ENCODE results near the gene HNF4A. TPM values are rescaled to one million over a fixed set of nuclear protein-coding genes. Genes with fewer than 3 reads are reported as not detected.

The HNF4A gene
- not detected for total RNA-seq (2021; fragmentation: NEBNext Ultra II Directional; extraction: Animal tissue kit (Norgen Biotek cat#: 25700))
- long read RNA-seq, result 0 reads

DNA sequence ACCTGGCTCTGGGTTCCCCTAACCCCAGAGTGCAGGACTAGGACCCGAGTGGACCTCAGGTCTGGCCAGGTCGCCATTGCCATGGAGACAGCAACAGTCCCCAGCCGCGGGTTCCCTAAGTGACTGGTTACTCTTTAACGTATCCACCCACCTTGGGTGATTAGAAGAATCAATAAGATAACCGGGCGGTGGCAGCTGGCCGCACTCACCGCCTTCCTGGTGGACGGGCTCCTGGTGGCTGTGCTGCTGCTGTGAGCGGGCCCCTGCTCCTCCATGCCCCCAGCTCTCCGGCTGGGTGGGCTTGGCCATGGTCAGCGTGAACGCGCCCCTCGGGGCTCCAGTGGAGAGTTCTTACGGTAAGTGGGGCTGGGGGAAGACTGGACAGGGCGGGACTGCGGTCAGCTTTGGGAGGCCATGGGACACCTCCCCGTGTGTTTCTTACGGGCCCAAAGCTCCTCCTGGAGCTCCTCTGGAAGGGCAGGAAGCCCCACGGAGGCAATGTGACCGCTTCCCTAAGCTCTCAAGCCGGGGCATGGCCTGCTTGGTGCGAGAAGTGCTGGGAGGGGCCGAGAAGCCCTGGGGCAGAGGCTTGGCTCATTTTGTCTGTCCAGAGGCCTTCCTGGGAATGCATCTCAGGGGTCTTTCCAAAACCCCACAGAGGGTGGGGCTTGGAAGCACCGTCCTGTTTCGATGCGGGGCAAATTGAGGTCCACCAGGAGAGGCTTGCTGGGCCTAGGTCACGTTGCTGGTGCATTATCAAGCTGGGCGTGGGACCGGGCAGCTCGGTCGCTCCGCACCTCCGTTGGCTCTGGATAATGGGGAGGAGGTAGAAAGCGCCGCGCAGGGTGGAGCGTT, at the start of gene HNF4A:
TSS of gene HNF4A (plus strand) at position 202 of the 855 bp plus-strand sequence. CDS start at position 308, 106 bp downstream.
- Mint-ChIP-seq H3K27ac (no peak within 1 kb of the TSS), H3K4me3 (no peak within 1 kb of the TSS), H3K9me3 (no peaks in the 10 kb centered on the region), H3K36me3 (ENCODE audit: low read depth) (no peaks in the 10 kb centered on the region), H3K27me3 (ENCODE audit: insufficient read depth) (peaks cover 47% of the 10 kb centered on the region), H3K4me1 (ENCODE audit: low read depth) (no peaks in the 10 kb centered on the region)
- TF ChIP-seq, protein P1, sequence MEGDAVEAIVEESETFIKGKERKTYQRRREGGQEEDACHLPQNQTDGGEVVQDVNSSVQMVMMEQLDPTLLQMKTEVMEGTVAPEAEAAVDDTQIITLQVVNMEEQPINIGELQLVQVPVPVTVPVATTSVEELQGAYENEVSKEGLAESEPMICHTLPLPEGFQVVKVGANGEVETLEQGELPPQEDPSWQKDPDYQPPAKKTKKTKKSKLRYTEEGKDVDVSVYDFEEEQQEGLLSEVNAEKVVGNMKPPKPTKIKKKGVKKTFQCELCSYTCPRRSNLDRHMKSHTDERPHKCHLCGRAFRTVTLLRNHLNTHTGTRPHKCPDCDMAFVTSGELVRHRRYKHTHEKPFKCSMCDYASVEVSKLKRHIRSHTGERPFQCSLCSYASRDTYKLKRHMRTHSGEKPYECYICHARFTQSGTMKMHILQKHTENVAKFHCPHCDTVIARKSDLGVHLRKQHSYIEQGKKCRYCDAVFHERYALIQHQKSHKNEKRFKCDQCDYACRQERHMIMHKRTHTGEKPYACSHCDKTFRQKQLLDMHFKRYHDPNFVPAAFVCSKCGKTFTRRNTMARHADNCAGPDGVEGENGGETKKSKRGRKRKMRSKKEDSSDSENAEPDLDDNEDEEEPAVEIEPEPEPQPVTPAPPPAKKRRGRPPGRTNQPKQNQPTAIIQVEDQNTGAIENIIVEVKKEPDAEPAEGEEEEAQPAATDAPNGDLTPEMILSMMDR (IDR thresholded peaks at IDR 0.05), result no peak
- no peak for DNase-seq

DNA sequence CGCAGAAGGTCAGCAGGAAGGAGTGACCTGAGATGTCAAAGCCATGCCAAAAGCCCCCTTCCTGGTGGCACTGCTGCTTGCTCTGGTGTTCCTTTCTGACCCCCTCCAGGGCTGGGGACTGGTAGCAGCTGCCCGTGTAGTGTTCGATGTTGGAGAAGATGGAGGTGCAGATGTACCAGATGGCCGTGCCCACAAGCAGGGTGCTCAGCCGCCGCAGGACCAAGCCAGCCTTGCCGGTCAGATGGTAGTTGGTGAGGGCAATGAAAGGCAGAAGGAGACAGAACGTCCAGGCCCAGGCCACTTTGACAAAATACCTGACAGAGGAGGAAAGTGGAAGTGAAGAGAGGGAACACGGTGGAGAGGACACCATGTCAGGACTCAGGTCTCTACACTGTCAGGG, 48.6 kb upstream of the HNF4A start:
- DNase-seq, result no peak
- TF ChIP-seq, protein P1 (IDR thresholded peaks at IDR 0.05), result no peak
- peaks cover 12% of the 10 kb centered on the region for H3K4me1 Mint-ChIP-seq (ENCODE audit: low read depth)
- H3K27me3 Mint-ChIP-seq (ENCODE audit: insufficient read depth), result no peaks in the 10 kb centered on the region; the same call in 1 of the 2 replicates
- H3K27ac Mint-ChIP-seq, result no peak overlapping the region
- 0 out of 2 replicates have a peak, but pooled peaks cover 3% of the 10 kb centered on the region for H3K36me3 Mint-ChIP-seq (ENCODE audit: low read depth)
- H3K9me3 Mint-ChIP-seq, result no peaks in the 10 kb centered on the region
- H3K4me3 Mint-ChIP-seq, result no peak overlapping the region

DNA sequence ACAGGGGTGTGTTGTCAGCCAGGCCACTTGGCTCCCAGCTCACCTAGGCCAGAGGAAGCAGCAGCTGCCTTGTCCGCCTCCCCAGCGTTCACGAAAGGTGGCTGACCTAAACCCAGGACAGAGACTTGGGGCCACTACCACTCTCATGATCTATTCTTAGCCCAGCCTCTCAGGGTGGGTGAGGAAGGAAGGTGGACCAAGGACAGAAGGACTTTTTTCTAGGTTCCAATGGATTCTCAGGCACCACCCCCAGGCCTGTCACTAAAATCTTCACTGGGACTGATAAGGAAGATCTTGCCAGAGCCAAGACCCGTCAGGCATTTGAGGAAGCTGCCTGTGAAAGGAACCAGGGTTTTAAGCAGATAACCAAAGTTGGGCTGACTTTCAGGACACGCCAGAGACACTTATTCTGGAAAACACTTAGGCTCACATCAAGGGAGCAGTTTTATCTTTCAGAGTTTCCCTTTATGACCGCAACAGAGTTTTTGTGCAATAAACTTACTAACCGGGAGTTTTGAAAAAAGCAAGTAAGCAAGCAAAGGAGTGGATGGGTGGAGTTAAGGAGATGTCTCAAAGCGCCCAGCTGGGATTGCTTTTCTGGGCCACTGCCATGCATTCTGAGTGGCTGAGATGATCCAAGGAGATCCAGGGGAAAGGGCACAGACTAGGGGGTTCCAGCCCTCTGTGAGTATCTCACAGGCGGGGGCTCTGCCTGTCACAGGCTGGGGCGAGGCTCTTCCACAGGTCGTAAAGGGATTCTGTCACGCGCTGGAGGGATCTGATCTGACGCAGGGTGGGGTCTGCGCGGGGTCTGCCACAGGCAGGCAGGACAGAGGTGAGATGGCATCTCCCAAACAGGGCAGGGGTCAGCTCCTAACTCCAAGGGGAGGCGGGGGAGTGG, 45.5 kb upstream of the HNF4A start:
- peaks cover 9% of the 10 kb centered on the region; the same call in 1 of the 2 replicates for H3K27me3 Mint-ChIP-seq (ENCODE audit: insufficient read depth)
- no peaks in the 10 kb centered on the region for H3K9me3 Mint-ChIP-seq
- H3K36me3 Mint-ChIP-seq (ENCODE audit: low read depth), result 0 out of 2 replicates have a peak, but pooled peaks cover 3% of the 10 kb centered on the region
- peak overlapping the region; percentile 96 for H3K4me3 Mint-ChIP-seq
- TF ChIP-seq, protein P1 (IDR thresholded peaks at IDR 0.05), result no peak
- peaks cover 12% of the 10 kb centered on the region for H3K4me1 Mint-ChIP-seq (ENCODE audit: low read depth)
- peak overlapping the region; percentile 83 for H3K27ac Mint-ChIP-seq
- DNase-seq, result peak; percentile 56

DNA sequence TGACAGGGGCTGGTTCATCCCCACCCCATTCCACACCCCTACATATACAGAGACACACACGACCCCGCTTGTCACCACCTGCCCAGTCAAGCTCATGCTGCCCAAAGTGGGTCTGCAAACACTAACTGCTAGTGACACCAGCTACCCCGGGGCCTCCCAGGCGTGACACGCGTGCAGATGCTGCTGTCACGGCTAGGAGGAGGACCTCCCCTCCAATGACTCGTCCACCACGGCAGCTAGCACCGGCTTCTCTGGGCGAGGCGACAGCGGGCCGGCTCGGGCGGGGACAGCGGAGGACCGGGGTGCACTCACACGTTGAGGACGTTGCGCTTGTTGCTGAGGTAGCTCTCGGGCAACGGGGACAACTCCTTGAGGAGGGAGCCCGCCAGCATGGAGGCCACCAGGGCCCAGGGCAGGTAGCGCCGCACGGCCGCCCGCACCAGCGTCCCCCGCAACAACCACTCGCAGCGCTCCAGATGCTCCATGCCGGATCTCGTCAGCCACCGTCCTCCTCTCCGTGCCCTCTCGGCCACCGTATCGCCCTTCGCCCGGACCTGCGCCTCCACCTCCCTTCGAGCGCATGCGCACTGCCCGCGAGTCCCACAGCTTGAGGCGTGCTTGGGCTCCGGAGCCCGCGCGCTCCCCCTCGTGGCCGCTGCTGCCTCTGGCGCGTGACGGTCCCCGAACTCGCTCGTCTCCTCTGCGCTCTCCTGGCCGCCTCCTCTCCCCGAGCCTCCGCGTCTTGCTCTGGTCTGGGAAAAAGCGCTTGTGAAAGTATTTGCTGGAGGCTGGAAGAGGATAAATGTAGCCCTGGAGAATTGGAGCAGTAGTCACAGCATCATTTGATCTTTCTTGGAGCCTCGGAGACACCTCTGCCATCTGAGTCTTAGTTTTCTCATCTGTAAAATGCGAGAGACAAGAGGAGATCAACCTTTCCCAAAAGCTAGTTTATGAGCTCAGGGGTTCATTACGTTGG, 44.5 kb upstream of the HNF4A start, which contains the start of gene FITM2:
TSS of gene FITM2 (minus strand) at position 539 of the 976 bp plus-strand sequence. CDS start at position 485, 54 bp downstream.
- H3K27ac Mint-ChIP-seq, result peak within 1 kb of the TSS; percentile 83
- H3K27me3 Mint-ChIP-seq (ENCODE audit: insufficient read depth), result peaks cover 9% of the 10 kb centered on the region
- TF ChIP-seq, protein P1 (IDR thresholded peaks at IDR 0.05), result peak; percentile 95
- 0 out of 2 replicates have a peak, but pooled peaks cover 3% of the 10 kb centered on the region for H3K36me3 Mint-ChIP-seq (ENCODE audit: low read depth)
- peak; percentile 98 for DNase-seq
- peaks cover 12% of the 10 kb centered on the region for H3K4me1 Mint-ChIP-seq (ENCODE audit: low read depth)
- peak within 1 kb of the TSS; percentile 96 for H3K4me3 Mint-ChIP-seq
- no peaks in the 10 kb centered on the region for H3K9me3 Mint-ChIP-seq
